NCI-H460 (cell line): ENCODE data around the gene ERICH2. TPM values are rescaled to one million over a fixed set of nuclear protein-coding genes. Genes with fewer than 3 reads are reported as not detected.

Experiments
- DNase-seq: peaks from one replicate; pipeline ENCODE4 v3.0.0-alpha.2; 2016; ENCODE audit warnings: low read depth; ENCODE audit errors: extremely low read depth
- total RNA-seq: library from RNA; depleted of rRNA; stranded (reverse); fragments of >200 nt; shearing (Covaris generic); gene quantifications from 2 replicates; pipeline ENCODE4 v1.2.3, GENCODE V29; 2014

Gene ERICH2
- total RNA-seq, 1 experiment from 2014 or later: not detected

GRCh38 chr2:170815746-170816503 lies 45.7 kb downstream of the ERICH2 start:
- peak; percentile 63 for DNase-seq

DNA sequence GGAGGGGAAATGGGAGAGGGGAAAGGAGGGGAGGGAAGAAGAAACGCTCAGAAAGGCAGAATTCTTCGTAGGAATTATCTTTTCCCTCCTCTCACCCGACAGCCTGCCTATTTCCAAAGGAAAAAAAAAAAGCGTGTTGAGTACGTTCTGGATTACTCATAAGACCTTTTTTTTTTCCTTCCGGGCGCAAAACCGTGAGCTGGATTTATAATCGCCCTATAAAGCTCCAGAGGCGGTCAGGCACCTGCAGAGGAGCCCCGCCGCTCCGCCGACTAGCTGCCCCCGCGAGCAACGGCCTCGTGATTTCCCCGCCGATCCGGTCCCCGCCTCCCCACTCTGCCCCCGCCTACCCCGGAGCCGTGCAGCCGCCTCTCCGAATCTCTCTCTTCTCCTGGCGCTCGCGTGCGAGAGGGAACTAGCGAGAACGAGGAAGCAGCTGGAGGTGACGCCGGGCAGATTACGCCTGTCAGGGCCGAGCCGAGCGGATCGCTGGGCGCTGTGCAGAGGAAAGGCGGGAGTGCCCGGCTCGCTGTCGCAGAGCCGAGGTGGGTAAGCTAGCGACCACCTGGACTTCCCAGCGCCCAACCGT lies 46.4 kb downstream of the ERICH2 start, which contains the start of gene GAD1:
TSS of gene GAD1 (plus strand) at position 384 of the 589 bp plus-strand sequence. CDS start 1,705 bp downstream, outside the sequence.
- peak; percentile 44 for DNase-seq

- no peak for DNase-seq
These were observed 47.2 kb downstream of the ERICH2 start for GRCh38 chr2:170817093-170818035.

DNA sequence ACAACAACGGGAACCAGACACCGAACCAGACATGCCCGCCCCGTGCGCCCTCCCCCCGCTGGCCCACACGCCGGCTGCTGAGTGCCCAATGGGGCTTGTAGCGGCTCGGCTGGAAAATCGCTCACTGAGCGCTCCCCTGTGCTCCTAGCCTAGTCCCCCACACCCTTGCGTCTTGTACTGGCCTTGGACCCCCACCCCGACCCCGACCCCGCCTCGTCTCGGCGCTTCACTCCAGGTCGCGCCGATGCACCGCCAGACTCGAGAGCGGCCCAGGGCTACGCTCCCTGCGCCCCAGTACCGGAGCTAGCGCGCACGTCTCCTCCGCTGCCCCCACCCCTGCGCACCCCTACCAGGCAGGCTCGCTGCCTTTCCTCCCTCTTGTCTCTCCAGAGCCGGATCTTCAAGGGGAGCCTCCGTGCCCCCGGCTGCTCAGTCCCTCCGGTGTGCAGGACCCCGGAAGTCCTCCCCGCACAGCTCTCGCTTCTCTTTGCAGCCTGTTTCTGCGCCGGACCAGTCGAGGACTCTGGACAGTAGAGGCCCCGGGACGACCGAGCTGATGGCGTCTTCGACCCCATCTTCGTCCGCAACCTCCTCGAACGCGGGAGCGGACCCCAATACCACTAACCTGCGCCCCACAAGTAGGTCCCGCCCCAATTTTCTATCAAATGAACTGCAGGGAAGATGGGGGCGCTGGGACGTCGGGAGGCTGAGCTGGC lies 48.0 kb downstream of the ERICH2 start:
- no peak for DNase-seq

DNA sequence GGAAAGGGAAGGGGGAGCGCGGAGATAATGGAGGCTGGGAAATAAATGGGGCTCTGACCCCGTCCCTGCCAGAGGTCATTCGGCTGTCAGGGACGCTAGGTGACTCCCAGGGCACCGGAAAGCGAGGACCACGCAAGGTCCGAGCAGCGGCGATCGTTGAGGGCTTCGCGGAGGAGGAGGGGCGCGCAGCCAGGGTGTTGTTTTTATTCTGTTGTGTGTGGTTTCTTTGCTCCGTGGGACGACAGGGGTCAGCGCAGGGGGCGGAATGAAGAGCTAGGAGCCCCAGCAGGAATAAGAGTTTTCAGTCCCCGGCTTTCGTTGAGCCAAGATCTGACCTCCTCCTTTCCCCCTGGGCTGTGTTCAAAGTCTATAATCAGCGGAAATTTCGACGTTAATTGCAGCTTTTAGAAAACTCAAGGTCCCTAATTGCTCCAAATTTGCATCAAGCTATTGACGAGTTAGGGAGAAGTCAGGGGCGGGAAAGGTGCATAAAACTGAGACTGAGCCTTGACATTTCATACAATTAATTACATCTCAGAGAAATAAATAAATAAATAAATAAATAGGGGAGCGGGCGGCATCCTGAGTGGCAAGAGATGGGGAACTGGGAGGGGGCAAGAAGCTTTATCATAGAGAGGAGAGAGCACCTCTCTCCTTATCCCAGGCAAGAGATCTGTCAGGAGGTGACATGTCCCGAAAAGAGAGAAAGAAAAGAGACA lies 48.7 kb downstream of the ERICH2 start:
- no peak for DNase-seq

GRCh38 chr2:170819680-170820664 lies 49.8 kb downstream of the ERICH2 start:
- DNase-seq: no peak

DNA sequence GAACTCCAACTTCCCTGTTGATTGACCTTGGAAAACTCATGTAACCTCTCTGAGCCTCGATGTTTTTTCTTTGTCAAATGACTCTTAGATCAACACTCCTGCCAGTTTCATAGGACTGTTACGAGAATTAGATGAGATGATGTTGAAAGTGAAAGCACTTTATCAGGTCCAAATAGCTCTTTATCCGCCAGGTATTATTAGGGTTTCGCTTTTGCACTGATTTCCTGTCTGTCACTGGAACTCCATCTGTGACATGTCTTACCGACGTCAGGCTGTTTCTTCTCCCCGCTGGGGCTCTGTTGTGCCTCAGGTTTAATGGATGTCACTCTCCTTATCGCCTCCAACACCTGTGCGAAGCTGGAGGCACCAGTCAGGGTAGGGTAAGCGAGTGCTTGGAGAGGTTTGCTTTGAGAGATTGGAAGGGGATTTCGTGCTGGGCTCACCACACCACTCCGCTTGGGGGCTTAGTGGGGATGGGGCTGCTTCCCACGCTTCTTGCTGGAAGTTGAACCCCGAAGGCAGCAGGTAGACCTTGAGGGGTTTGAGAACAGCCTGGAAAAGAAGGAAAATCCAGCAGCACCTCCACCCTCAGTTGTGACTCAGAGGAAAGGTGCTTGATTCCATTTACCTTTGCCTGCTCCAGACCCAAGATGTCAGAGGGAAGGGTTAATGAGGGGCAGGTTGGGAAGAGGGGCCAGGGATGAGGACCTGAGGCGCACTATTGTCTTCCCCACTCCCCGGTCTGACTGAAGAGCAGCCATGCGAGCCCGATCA lies 50.8 kb downstream of the ERICH2 start:
- no peak for DNase-seq

- DNase-seq: no peak
These were observed 51.5 kb downstream of the ERICH2 start for GRCh38 chr2:170821531-170822289.

DNA sequence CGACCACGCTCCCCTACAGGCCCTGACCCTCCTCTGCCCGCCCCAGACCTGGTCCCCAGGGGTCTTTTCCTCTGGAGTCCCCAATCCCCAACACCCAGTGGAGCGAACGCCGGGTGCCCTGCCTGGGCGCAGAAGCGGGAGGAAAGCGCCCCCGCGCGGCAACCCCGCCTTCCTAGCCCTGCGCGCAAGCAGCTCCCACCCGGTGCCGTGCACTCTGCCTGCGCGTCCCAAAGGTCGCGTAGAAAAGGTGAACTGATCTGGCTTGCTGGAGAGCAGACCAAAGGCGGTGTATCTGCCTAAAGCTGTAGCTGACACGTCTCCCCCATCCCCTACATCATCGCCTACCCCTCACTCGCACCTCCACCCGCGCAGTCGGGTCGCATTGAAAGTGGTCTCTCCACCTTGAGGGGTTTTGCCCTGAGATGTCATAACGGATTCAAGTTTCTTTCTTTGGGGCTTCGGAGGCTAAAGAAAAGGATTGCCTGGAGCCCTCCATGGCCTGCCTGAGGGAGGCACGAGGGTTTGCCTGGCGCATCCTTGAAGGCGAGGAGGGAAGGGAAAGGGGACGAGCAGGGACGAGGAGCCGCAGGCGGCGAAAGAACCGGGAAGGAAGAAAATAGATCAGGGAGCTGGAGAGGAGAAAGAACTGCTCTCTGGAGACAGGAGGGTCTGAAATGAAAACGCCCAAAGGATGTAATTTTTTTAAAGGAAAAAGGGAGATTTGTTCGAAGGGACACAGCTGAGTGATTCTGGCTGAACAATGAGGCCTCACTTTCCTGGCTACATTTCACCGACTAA lies 52.3 kb downstream of the ERICH2 start:
- DNase-seq: no peak

GRCh38 chr2:170823088-170823897 lies 53.1 kb downstream of the ERICH2 start:
- no peak for DNase-seq

GRCh38 chr2:170823898-170824215 lies 53.7 kb downstream of the ERICH2 start:
- DNase-seq: no peak

- DNase-seq: no peak
These were observed 54.4 kb downstream of the ERICH2 start for GRCh38 chr2:170824526-170825015.

GRCh38 chr2:170827841-170828532 lies 57.8 kb downstream of the ERICH2 start:
- no peak for DNase-seq

DNA sequence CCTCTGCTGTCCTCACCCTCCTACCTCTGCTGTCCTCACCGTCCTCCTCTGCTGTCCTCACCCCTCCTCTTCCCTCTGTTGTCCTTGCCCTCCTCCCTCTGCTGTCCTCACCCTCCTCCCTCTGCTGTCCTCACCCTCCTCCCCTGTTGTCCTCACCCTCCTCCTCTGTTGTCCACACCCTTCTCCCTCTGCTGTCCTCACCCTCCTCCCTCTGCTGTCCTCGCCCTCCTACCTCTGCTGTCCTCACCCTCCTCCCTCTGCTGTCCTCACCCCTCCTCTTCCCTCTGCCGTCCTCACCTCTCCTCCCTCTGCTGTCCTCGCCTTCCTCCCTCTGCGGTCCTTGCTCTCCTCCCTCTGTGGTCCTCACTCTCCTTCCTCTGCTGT lies 58.3 kb downstream of the ERICH2 start:
- no peak for DNase-seq

DNA sequence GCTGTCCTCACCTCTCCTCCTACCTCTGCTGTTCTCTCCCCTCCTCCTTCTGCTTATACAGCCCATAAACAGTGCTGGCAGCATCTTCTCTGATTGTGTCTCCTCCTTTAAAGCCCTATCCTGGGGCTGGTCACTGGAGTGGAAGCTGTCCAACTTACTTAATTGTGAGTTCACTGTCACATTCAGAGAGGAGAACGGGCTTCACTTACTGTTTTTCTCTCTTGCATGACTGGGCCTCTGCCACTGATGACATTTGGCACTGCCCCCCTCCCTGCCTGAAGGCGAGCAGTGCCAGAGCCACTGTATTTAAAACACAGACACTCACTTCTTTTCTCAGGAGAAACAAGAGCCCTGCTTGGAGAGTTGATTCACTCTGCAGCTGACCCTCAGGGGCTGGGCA lies 58.9 kb downstream of the ERICH2 start:
- no peak for DNase-seq
